GM12801 (cell line): ENCODE measurements around the gene CUBN.

Experiments used
- TF ChIP-seq, protein P1 (sequence below): IDR thresholded peaks from one replicate; pipeline ENCODE4 v1.5.1; 2011; ENCODE audit warnings: control low read depth; ENCODE audit not compliant: insufficient read length; ENCODE audit errors: extremely low read depth

CUBN gene

DNA sequence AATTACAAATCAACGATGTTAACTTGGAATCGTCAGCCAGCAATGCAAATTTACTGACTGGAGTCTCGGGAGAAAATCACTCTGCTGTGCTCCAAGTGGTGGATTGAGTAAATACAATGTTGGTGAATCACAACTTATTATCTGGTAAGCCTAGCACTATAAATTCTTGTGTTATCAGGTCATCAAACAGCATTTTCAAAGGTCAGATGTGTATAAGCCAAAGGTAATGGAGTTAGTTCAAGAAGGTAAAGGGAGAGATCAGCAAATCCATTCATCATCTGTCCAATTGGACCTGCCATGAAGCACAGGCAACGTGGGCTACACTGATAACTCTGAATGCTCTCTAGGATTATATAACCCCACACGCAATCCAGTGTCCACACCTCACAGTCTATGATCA is 13.9 kb downstream of the CUBN start:
- TF ChIP-seq, protein P1, sequence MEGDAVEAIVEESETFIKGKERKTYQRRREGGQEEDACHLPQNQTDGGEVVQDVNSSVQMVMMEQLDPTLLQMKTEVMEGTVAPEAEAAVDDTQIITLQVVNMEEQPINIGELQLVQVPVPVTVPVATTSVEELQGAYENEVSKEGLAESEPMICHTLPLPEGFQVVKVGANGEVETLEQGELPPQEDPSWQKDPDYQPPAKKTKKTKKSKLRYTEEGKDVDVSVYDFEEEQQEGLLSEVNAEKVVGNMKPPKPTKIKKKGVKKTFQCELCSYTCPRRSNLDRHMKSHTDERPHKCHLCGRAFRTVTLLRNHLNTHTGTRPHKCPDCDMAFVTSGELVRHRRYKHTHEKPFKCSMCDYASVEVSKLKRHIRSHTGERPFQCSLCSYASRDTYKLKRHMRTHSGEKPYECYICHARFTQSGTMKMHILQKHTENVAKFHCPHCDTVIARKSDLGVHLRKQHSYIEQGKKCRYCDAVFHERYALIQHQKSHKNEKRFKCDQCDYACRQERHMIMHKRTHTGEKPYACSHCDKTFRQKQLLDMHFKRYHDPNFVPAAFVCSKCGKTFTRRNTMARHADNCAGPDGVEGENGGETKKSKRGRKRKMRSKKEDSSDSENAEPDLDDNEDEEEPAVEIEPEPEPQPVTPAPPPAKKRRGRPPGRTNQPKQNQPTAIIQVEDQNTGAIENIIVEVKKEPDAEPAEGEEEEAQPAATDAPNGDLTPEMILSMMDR = no peak

DNA sequence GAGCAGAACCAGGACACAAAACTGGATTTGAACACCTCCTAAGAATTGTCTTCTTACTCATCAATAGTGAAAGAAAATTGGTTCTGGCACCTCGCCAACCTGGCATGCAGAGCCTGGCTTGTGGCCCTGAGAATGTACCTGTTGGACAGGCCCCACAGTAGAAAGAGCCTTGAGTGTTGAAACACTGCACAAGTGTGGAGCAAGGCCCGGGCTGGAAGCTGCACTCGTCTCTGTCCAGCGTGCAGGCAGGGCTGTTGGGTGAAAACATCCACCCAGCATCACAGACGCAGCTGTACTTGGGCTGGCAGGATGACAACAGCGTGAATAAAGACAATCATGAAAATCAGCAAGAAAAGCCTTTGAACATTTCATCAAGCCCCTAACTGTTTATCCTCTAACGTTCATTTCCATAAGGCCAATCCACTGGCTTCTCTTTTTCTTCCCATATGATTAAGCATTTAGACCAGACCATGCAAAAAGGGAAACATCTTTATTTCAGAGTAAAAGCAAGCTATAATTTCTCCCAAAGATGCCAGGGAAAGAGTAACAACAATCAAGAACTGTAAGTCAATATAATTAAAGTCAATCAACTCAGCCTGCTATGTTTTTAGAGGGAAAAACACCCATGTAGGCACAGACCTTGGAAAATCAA is 15.6 kb downstream of the CUBN start:
- TF ChIP-seq, protein P1 = no peak

DNA sequence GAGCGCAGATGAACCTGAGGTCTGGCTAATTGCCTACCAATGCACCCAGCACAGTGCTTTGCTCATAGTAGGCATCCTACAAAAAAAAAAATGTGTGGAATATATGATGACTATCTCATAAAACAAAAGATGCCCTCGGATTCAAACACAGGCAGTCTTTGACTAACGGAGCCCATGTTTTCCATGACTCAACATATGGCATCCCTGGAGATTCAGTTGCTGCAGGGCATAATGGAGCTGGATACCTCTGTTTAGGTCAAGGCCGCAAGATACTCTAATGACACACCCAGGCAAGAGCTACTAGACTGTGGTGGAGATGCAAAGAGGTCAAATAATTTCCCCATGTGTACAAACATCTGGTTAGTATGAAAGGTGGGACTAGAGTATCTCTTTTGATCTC is 16.3 kb downstream of the CUBN start:
- TF ChIP-seq, protein P1 = no peak

DNA sequence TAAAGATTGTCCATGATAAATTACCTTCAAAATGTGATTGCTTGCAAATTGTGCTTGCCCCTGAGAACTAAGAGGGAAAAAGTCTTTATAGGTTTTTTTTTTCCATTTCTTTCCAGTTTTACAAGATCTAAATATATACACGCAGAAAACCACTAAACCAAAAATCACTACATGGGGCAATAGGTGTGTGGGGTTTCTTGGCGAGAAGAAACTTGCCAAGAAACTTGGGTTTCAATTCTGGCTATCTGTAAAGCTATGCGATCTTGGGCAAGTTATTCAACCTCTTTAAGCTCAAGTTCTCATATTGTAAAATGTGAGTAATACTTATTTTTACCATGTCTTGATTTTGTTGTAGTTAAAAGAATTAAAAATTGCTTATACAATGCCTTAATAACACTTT is 17.0 kb downstream of the CUBN start:
- TF ChIP-seq, protein P1 = no peak

DNA sequence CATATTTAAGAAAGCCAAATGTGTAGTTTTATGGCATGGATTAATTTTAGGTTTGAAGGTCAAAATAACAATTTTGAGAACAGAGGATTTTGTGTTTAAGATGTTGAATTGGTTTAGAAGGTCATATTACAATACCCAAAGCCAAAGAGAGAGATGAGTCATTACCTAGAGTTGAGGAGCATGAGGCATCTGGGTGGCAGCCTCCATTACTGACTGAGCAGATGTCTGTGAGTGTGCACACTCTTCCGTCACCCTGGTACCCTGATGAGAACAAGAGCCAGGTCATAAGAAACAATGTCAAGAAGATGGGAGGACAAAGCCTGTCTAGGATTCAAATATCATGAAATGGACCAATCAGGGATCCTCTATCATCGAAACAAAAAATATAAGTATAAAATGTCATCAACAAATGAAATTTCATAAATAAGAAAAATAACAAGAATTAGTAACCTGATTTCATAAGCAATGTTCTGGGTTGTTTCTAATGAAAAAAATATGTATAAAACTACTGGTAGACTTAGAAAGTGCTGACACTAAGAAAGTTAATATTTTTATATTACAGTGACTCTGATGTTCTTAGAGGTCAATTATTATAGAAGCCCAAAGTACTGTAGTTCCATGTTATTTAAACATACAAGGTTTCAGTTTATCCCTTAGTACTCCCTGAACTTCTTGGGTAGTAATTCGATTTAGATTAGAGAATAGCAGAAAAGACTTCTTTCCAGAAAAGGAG is 20.0 kb downstream of the CUBN start:
- TF ChIP-seq, protein P1 = no peak

DNA sequence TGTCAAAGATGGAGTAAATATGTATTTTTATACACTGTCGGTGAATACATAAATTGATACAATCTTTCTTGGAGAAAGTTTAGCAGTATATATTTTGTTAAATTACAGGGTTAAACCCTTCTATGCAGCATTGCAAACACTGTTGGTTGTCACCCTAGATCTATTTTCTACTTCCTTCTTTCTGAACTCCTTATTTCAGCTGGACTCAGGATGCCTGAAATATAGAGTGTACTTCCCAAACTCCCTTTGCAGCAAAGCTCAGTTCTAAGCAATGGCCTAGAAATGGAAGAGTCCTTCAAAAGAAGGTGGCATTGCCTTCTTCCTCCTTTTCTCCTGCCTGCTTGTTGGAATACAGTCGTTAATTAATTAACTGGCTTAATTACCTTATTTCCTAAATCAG is 20.6 kb downstream of the CUBN start:
- TF ChIP-seq, protein P1 = no peak

DNA sequence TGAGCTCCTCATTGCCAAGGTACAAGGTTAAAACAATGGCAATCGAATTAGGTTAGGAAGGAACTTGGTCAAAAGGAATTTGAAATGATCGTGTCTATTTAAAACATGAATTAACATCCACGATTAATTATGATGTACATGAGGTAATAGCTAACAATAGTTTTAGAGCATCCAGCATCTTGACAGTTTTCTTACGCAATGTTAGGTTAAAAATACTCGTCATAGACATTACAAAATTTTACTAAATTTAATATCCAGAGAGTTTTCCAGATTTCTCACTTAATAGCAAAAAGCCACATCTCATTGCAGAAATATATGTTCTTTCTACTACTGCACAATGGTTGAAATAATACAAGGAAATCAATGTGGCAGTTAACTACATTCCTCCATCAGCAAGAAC is 22.6 kb downstream of the CUBN start:
- TF ChIP-seq, protein P1 = no peak
